IPS-NIHi7 (cell line): ENCODE results near the gene ZNF565.
A peak's percentile ranks its signal among the peaks of the same experiment; 100 is the strongest.
"Not testable (repeated sequence)": the region's sequence is repeated elsewhere in the genome, so short reads cannot be mapped to it uniquely, and the experiment has no call there.

ENCODE experiments used
- DNase-seq: peaks from one replicate; pipeline ENCODE4 v3.0.0; 2012; ENCODE audit warnings: mixed read lengths; ENCODE audit errors: extremely low spot score

ZNF565 gene

GRCh38 chr19:36214386-36215275 is at the start of gene ZNF565, which contains the start of gene ZNF146:
TSS of gene ZNF565 (minus strand) at chr19:36214665. CDS start at chr19:36201985, 12,680 bp downstream.
TSS of gene ZNF146 (plus strand) at chr19:36215106. CDS start at chr19:36236441, 21,335 bp downstream.
- peak; percentile 97 for DNase-seq

DNA sequence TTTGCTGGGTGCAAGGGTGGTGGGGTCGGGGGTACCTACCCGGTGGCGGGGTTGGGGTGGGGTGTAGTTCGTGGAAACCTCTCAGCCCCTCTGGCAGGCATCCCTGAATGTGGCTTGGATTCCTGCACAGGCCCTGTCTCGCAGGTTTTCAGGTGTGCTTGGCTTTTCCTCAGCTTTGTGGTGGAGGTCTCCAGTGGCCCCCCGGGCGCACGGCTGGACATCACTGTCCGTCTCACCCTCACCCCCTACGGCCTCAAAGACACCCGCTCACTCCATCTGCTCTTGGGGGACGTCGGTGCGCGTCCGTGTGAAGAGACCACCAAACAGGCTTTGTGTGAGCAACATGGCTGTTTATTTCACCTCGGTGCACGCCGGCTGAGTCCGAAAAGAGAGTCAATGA is 44.7 kb upstream of the ZNF565 start:
- DNase-seq, result no peak

DNA sequence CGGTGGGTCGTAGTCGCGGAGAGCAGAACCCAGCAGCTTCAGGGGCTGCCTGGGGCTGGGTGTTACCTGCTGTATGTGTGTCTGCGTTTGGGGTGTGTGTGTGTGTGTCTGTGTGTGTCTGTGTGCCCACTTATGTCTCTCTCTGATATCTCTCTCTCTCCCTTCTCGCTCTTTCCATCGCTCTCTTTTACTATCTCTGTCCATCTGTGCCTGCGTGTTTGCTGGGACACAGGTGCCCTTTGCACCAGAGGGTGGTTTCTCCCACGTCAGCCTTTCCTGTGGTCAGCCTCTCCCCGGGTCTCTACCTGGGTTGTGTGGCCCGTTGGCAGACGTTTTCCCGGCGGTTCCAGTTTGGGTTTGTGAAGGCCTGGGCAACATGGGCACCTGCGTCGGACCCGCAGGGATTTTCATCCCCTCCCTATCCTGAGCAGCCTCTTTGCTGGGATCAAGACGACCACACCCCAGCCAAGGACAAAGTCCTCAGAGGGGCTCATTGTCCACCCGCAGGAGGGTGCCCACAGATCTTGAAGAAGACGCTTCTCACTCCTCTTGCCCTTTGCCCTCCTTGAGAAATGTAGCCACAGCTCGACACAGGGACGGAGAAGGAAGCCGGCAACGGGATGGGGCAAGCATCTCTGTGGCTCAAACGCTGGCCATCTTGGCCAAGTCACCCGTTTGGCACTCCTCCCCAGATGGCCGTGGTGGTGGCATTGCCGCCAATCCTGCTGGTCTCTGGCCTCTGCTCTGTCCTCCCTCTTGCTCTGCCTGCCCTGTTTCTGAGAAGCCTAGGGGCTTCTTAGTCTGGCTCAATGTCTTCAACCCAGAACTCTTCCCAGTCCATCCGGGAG is 43.8 kb upstream of the ZNF565 start:
- DNase-seq, result no peak

DNA sequence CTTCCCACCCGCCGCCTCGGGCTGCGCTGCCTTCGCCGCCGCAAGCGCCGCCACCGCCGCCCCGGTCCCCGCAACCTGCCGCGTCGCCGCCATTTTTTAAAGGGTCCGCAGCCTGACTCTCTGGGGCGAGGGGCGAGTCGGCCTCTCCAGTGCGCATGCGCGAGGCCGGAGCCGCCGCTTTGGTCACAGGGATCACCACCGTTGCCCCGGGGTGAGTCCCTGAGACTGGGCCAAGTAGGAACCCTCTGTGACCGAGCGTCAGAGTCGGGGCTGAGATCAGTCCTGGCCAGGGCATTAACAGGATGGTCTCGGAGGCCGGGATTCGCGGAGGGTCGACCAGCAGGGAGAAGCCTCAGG is 43.0 kb upstream of the ZNF565 start:
- DNase-seq, result peak; percentile 58

DNA sequence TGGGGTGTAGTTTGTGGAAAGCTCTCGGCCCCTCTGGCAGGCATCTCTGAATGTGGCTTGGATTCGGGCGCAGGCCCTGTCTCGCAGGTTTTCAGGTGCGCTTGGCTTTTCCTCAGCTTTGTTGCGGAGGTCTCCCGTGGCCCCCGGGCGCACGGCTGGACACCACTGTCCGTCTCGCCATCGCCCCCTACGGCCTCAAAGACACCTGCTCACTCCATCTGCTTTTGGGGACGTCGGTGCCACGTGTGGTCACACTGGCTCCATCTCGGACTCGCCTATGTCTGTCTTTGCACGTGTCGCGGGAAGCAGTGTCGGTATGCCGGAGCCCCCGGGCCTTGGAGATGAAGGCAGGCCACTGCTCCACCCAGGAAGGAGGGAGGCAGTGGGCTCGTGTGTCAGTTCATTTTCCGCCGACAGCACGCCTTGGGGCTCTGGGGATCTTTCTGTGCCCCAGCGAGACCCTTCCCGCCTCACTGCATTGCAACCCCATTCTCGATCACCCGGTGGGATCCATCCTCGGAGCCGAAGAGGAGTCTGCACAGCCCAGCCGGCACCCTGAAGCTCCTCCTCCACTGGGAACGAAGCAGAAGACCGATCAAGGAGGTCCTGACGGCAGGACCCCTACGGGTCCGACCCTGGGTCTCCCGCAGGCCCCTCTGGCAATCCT is 42.5 kb upstream of the ZNF565 start:
- DNase-seq, result no peak

- DNase-seq, result no peak
These were observed 41.6 kb upstream of the ZNF565 start for GRCh38 chr19:36256064-36256463.

- DNase-seq, result no peak
These were observed 40.9 kb upstream of the ZNF565 start for GRCh38 chr19:36255316-36255715.

GRCh38 chr19:36254848-36255247 is 40.4 kb upstream of the ZNF565 start:
- no peak for DNase-seq

DNA sequence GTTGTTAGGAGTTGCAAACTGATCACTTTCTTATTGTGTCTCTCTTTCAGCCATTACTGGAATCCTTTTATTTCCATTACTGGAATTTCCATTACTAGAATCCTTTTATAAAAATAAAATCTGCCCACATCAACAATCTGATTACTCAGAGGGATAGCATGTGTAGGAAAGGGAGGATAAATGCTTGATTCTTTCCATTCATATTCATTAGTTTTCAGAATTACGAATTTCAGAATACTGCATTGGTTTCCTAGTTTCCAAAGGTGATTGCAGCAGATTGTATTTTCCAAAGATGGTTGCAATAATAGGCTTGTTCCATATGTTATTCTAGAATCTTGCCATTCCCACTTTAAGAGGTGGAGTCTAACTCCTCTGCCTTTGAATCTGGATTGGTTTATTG is 37.6 kb upstream of the ZNF565 start:
- no peak for DNase-seq

DNA sequence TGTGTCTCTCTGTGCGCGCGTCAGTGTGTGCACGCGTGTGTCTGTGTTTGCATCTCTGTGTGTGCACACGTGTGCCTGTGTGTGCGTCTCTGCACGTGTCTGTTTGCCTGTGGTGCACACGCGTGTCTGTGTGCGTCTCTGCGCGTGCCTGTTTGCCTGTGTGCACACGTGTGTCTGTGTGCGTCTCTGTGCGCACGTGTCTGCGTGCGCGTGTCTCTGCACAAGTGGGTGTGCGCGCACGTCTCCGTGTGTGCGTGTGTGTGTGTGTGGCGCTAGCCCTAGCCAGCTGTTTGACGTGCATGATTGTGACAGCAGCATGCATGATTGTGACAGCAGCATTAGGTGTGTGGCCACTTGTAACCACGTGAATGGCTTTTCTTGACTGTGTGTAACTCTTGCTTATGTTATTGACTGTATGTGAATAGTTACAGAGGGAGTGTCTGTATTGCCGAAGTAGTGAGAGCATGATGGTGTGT is 31.6 kb upstream of the ZNF565 start:
- no peak for DNase-seq

GRCh38 chr19:36245210-36246005 is 30.9 kb upstream of the ZNF565 start:
- DNase-seq, result peak; percentile 92

DNA sequence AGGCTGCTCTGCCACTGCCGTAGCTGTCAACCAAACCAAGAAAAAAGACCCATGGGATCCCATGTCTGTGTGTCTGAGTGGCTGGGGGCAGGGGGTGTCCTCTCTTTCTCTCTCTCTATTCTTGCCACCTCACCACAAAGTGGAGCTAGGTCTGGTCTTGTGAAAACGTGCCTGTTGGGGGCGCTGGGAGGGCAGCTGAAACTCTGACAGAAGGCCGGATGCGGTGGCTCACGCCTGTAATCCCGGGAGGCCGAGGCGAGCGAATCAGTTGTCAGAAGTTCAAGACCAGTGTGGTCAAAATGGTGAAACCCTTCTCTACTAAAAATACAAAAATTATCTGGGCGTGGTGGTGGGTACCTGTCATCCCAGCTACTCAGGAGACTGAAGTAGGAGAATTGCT is 29.6 kb upstream of the ZNF565 start:
- DNase-seq, result peak; percentile 24

- no peak for DNase-seq
These were observed 22.5 kb upstream of the ZNF565 start for GRCh38 chr19:36236946-36237310.

DNA sequence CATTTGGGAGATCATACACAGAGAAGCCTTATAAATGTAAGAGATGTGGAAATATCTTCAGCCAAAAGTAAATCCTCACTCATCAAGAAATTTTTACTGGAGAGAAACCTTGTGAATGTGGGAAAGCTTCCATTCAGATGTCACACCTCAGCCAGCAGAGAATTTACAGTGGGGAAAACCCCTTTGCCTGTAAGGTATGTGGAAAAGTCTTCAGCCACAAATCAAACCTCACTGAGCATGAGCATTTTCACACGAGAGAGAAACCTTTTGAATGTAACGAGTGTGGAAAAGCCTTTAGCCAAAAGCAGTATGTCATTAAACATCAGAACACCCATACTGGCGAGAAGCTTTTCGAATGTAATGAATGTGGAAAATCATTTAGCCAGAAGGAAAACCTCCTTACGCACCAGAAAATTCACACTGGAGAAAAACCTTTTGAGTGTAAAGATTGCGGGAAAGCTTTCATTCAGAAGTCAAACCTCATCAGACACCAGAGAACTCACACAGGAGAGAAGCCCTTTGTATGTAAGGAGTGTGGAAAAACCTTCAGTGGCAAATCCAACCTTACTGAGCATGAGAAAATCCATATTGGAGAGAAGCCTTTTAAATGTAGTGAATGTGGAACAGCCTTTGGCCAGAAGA is 22.0 kb upstream of the ZNF565 start:
- no peak for DNase-seq

GRCh38 chr19:36233626-36234025 is 19.2 kb upstream of the ZNF565 start:
- not testable (repeated sequence) for DNase-seq

GRCh38 chr19:36225219-36225892 is 10.9 kb upstream of the ZNF565 start:
- DNase-seq, result no peak

GRCh38 chr19:36222503-36222902 is 8.0 kb upstream of the ZNF565 start:
- no peak for DNase-seq

DNA sequence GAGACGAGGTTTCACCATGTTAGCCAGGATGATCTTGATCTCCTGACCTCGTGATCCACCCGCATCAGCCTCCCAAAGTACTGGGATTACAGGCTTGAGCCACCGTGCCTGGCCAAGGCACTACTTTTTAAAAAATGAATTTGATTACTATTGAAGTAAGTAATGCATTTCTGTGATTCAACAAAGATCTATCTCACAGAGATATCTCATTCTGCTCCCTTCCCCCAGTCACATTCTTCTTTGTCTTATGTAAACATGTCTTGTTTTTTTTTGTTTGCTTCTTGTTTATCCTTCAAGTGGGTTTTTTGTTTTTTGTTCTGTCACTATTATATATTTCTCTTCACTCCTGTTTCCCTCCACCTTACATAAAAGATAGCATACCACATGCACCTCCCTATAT is 7.0 kb upstream of the ZNF565 start:
- DNase-seq, result no peak

GRCh38 chr19:36215276-36216123 is 1.0 kb upstream of the ZNF565 start:
- DNase-seq, result no peak
